H1 (cell line): ENCODE data around the gene CHST13. TPM values are rescaled to one million over a fixed set of nuclear protein-coding genes. Genes with fewer than 3 reads are reported as not detected.

ENCODE experiments used
- CTCF ChIA-PET: fragments of 300-600 bp; sonication (Branson Sonifier 250); formaldehyde crosslinking; loops from one replicate; lab custom pipeline; 2021; ENCODE audit not compliant: partially characterized antibody; lab: Charles Lee
- POLR2A ChIA-PET: fragments of 300-600 bp; sonication (Branson Sonifier 250); formaldehyde crosslinking; loops from one replicate; lab custom pipeline; 2021; ENCODE audit warnings: inconsistent platforms; ENCODE audit not compliant: partially characterized antibody; lab: Charles Lee
- DNase-seq, 2 experiments: peaks; one replicate each; pipeline versions ENCODE4 v3.0.0 to v3.0.0-alpha.2; 2010 to 2022; ENCODE audit warnings: low spot score in 2 of 2, low read depth in 1 of 2, mixed read lengths in 1 of 2
- FAIRE-seq: peaks from 2 replicates; lab custom pipeline; 2011; peaks lifted over from hg19 to GRCh38; lab: Jason Lieb, UNC
- H2AFZ ChIP-seq: 2 replicates; pipeline ENCODE4 v1.8.1; 2012; ENCODE audit warnings: low read length, inconsistent platforms
- H2AK5ac ChIP-seq: 2 replicates; pipeline ENCODE4 v1.6.1; 2013; ENCODE audit warnings: low read depth, low read length
- H2BK120ac ChIP-seq: replicated peaks from 2 replicates; pipeline ENCODE3; 2013; ENCODE audit warnings: low read depth, low read length, inconsistent platforms
- H2BK12ac ChIP-seq: 2 replicates; pipeline ENCODE4 v1.6.1; 2013; ENCODE audit warnings: low read depth, low read length
- H2BK15ac ChIP-seq: 2 replicates; pipeline ENCODE4 v1.6.1; 2013; ENCODE audit warnings: low read length
- H2BK20ac ChIP-seq: 2 replicates; pipeline ENCODE4 v1.6.1; 2013; ENCODE audit warnings: low read length
- H2BK5ac ChIP-seq: 2 replicates; pipeline ENCODE4 v1.6.1; 2013; ENCODE audit warnings: low read depth, low read length
- H3K14ac ChIP-seq: 2 replicates; pipeline ENCODE4 v1.6.1; 2013; ENCODE audit warnings: inconsistent platforms; ENCODE audit not compliant: insufficient read length
- H3K18ac ChIP-seq: 2 replicates; pipeline ENCODE4 v1.6.1; 2013; ENCODE audit warnings: low read length; ENCODE audit errors: extremely low read depth
- H3K23ac ChIP-seq: 2 replicates; pipeline ENCODE4 v1.6.1; 2013; ENCODE audit warnings: inconsistent platforms; ENCODE audit not compliant: insufficient read length
- H3K23me2 ChIP-seq: 2 replicates; pipeline ENCODE4 v1.6.1; 2013; ENCODE audit warnings: low read depth, low read length
- H3K27ac ChIP-seq: 2 replicates; pipeline ENCODE4 v1.6.1; 2011; ENCODE audit warnings: low read depth, low read length, inconsistent platforms
- H3K27me3 ChIP-seq, 4 experiments: replicated peaks in 1 of 4; 1 replicate in 1 of 4; 2 replicates in 3 of 4; pipeline versions ENCODE4 v1.6.1 to v1.8.1; 2011 to 2013; ENCODE audit warnings: low read length in 3 of 4, mild to moderate bottlenecking in 3 of 4, inconsistent platforms in 2 of 4, mixed read lengths in 2 of 4, moderate library complexity in 1 of 4; ENCODE audit not compliant: control insufficient read depth in 3 of 4, insufficient read depth in 3 of 4; ENCODE audit errors: extremely low read depth in 1 of 4
- H3K36me3 ChIP-seq, 4 experiments: 2 replicates each; pipeline versions ENCODE4 v1.6.1 to v1.8.1; 2011 to 2013; ENCODE audit warnings: mild to moderate bottlenecking in 4 of 4, low read length in 3 of 4, moderate library complexity in 2 of 4, control low read depth in 1 of 4, inconsistent platforms in 1 of 4; ENCODE audit not compliant: insufficient read depth in 4 of 4, control insufficient read depth in 2 of 4
- H3K4ac ChIP-seq: replicated peaks from 2 replicates; pipeline ENCODE3; 2013; ENCODE audit warnings: low read length, low read depth, mixed read lengths, inconsistent platforms; ENCODE audit not compliant: insufficient read length
- H3K4me1 ChIP-seq, 4 experiments: replicated peaks in 1 of 4; 1 replicate in 1 of 4; 2 replicates in 3 of 4; pipeline versions ENCODE4 v1.6.1 to v1.8.1; 2011 to 2013; ENCODE audit warnings: low read length in 3 of 4, inconsistent platforms in 2 of 4, mixed read lengths in 1 of 4; ENCODE audit not compliant: insufficient read depth in 4 of 4, control insufficient read depth in 3 of 4
- H3K4me2 ChIP-seq, 2 experiments: 2 replicates each; pipeline versions ENCODE4 v1.6.1 to v1.8.1; 2011 to 2013; ENCODE audit warnings: low read depth in 2 of 2, low read length in 2 of 2, control low read depth in 1 of 2, inconsistent platforms in 1 of 2, mild to moderate bottlenecking in 1 of 2; ENCODE audit not compliant: insufficient read depth in 1 of 2
- H3K4me3 ChIP-seq, 4 experiments: fragments of 200-600, 300-600 bp in 1 of 4; sonication (generic), shearing (Covaris generic), sonication (Bioruptor Twin) in 1 of 4; 2 replicates each; pipeline versions ENCODE4 v1.5.1 to v1.8.1; 2011 to 2016; ENCODE audit warnings: low read length in 4 of 4, low read depth in 3 of 4, control low read depth in 2 of 4, inconsistent platforms in 2 of 4, mild to moderate bottlenecking in 2 of 4, mixed read lengths in 1 of 4, moderate library complexity in 1 of 4; ENCODE audit not compliant: insufficient read depth in 2 of 4; ENCODE audit errors: extremely low read depth in 1 of 4
- H3K56ac ChIP-seq: replicated peaks from 2 replicates; pipeline ENCODE3; 2013; ENCODE audit warnings: low read depth, mild to moderate bottlenecking, mixed read lengths, low read length, inconsistent platforms; ENCODE audit not compliant: insufficient read length
- H3K79me1 ChIP-seq: 2 replicates; pipeline ENCODE4 v1.6.1; 2013; ENCODE audit warnings: low read depth, low read length, control low read depth
- H3K79me2 ChIP-seq, 2 experiments: 2 replicates each; pipeline versions ENCODE4 v1.6.1 to v1.8.1; 2012 to 2013; ENCODE audit warnings: low read length in 2 of 2, mild to moderate bottlenecking in 2 of 2, inconsistent platforms in 1 of 2; ENCODE audit not compliant: insufficient read depth in 2 of 2, control insufficient read depth in 1 of 2
- H3K9ac ChIP-seq, 4 experiments: replicated peaks in 1 of 4; 1 replicate in 1 of 4; 2 replicates in 3 of 4; pipeline versions ENCODE4 v1.6.1 to v1.8.1; 2011 to 2013; ENCODE audit warnings: low read depth in 3 of 4, low read length in 3 of 4, control low read depth in 2 of 4, mild to moderate bottlenecking in 2 of 4, moderate library complexity in 2 of 4, inconsistent platforms in 1 of 4; ENCODE audit errors: extremely low read depth in 1 of 4
- H3K9me3 ChIP-seq, 2 experiments: 2 replicates each; pipeline versions ENCODE4 v1.6.1 to v1.8.1; 2012 to 2013; ENCODE audit warnings: mild to moderate bottlenecking in 2 of 2, moderate library complexity in 2 of 2, control low read depth in 1 of 2, inconsistent platforms in 1 of 2, low read depth in 1 of 2, low read length in 1 of 2, mixed read lengths in 1 of 2; ENCODE audit not compliant: insufficient read depth in 2 of 2
- H4K20me1 ChIP-seq, 2 experiments: replicated peaks in 1 of 2; 2 replicates each; pipeline versions ENCODE3 to v1.8.1; 2011 to 2013; ENCODE audit warnings: inconsistent platforms in 2 of 2, low read length in 2 of 2, mild to moderate bottlenecking in 1 of 2; ENCODE audit not compliant: insufficient read depth in 2 of 2, control insufficient read depth in 1 of 2
- H4K5ac ChIP-seq: 2 replicates; pipeline ENCODE4 v1.6.1; 2013; ENCODE audit warnings: low read length, low read depth, mixed read lengths, inconsistent platforms; ENCODE audit not compliant: insufficient read length
- H4K8ac ChIP-seq: 2 replicates; pipeline ENCODE4 v1.8.0; 2013; ENCODE audit warnings: mild to moderate bottlenecking, moderate library complexity, low read length, inconsistent platforms; ENCODE audit not compliant: insufficient read depth; ENCODE audit errors: extremely low read depth
- H4K91ac ChIP-seq: replicated peaks from 2 replicates; pipeline ENCODE3; 2013; ENCODE audit warnings: low read length, mixed read lengths, inconsistent platforms; ENCODE audit not compliant: insufficient read length
- WGBS, 2 experiments: shearing (Covaris generic) in 1 of 2; methylation state at CpG; one replicate each; pipeline versions ENCODE4 v1.1.6 to v1.1.7; 2013 to 2015; ENCODE audit warnings: low lambda C conversion rate in 2 of 2, mixed read lengths in 2 of 2, inconsistent platforms in 1 of 2, low coverage in 1 of 2, missing lambda C conversion rate in 1 of 2; ENCODE audit not compliant: insufficient replicate concordance in 2 of 2, insufficient coverage in 1 of 2, insufficient read length in 1 of 2; ENCODE audit errors: extremely low coverage in 1 of 2, missing lambda C conversion rate in 1 of 2; 5-methylcytosine and 5-hydroxymethylcytosine counted together
- polyA plus RNA-seq, 7 experiments: library from polyadenylated mRNA; depleted of rRNA in 3 of 7; stranded (reverse) in 5 of 7; unstranded in 2 of 7; fragments of >200 nt in 5 of 7; fragments of 200-250 nt in 2 of 7; gene quantifications; 1 replicate in 5 of 7; 2 replicates in 1 of 7; 4 replicates in 1 of 7; pipeline versions ENCODE4 v1.2.1 to v1.2.3, GENCODE V29; 2011 to 2013; ENCODE audit warnings: missing spikeins in 2 of 7, mixed read lengths in 2 of 7
- total RNA-seq: library from RNA; stranded (reverse); fragmentation: NEBNext Ultra II Directional; extraction: Animal tissue kit (Norgen Biotek cat#: 25700); gene quantifications from 2 replicates; pipeline ENCODE4 v1.2.1, GENCODE V29; 2021

The CHST13 gene
- total and polyA plus RNA-seq, 2 of the 8 experiments (the other 6 are each of a cell fraction or from before 2014, with no cell fraction given), result 5.4 to 11.7 TPM

DNA sequence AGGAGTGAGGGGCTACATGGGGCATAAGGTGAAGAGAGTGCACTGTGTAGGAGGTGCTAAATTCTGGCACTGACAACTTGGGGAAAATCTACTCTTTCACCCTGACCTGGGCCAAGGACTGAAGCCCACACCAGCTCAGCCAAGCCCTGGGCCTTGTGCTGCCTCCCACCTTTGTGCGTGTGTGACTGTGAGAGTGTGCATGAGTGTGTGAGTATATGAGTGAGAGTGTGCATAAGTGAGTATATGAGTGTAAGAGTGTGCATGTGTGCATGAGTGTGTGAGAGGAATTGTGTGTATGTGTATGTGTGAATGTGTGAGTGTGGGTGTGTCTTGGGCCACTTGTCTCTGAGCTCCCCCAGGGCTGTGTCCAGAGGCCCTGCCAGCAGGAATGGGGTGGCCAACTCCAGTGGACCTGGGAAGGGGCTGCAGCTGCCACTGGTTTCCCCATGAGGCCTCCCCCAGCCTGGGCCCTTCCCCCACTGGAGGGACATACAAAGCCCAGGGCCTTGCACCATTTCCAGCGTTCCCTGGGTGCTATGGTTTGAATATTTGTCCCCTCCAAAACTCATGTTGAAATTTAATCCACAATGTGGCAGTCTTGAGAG is 19.6 kb downstream of the CHST13 start:
- Histone ChIP-seq H3K27ac (no peak overlapping the region; the same call in 1 of the 2 replicates), H3K23me2 (peaks cover 9% of the 10 kb centered on the region; the same call in 1 of the 2 replicates), H3K4me1 (peaks cover 0 to 3% (median 1%) of the 10 kb centered on the region in 4 experiments; a peak in 4 of 7 replicates), H3K23ac (no peak overlapping the region), H3K4me2 (no peak overlapping the region), H2BK12ac (peak overlapping the region; percentile 11; the same call in 1 of the 2 replicates), H3K27me3 (peaks cover 0 to 5% (median 2%) of the 10 kb centered on the region in 4 experiments; a peak in 1 of 7 replicates), H3K36me3 (no peaks in the 10 kb centered on the region; a peak in 1 of 8 replicates), H3K9ac (no peak overlapping the region), H3K4ac (no peak overlapping the region), H3K79me1 (no peaks in the 10 kb centered on the region), H4K91ac (no peak overlapping the region), H3K56ac (no peak overlapping the region), H4K20me1 (peaks cover 0 to 5% of the 10 kb centered on the region in 2 experiments), H3K4me3 (no peak overlapping the region), H2BK15ac (no peak overlapping the region; the same call in 1 of the 2 replicates), H3K14ac (no peak overlapping the region), H4K5ac (no peak overlapping the region), H2BK120ac (no peak overlapping the region), H2BK5ac (no peak overlapping the region), H2AK5ac (no peak overlapping the region), H3K9me3 (no peaks in the 10 kb centered on the region), H2BK20ac (no peak overlapping the region), H4K8ac (no peak overlapping the region), H3K18ac (no peak overlapping the region; the same call in 1 of the 2 replicates), H3K79me2 (no peaks in the 10 kb centered on the region), H2AFZ (no peak overlapping the region)
- no peak for FAIRE-seq
- ChIA-PET CTCF (interaction anchor here (0.6 to 2.5 kb wide), 5 partner anchors 9 to 410 kb away, joined by 3 to 7 read pairs (median 5); no protein-coding TSS in a partner anchor), POLR2A (interaction anchor here (1.0 to 1.7 kb wide), 2 partner anchors 10 to 27 kb away, joined by 3 to 5 read pairs; no protein-coding TSS in a partner anchor)
- no peak for DNase-seq
- 91% methylated on average over 2 of the region's 2 CpGs; no CpG with 5 or more reads in 1 of the 2 experiments for WGBS, 2 experiments
